ENCODE measurements around the gene DUSP5.

DUSP5 gene

DNA sequence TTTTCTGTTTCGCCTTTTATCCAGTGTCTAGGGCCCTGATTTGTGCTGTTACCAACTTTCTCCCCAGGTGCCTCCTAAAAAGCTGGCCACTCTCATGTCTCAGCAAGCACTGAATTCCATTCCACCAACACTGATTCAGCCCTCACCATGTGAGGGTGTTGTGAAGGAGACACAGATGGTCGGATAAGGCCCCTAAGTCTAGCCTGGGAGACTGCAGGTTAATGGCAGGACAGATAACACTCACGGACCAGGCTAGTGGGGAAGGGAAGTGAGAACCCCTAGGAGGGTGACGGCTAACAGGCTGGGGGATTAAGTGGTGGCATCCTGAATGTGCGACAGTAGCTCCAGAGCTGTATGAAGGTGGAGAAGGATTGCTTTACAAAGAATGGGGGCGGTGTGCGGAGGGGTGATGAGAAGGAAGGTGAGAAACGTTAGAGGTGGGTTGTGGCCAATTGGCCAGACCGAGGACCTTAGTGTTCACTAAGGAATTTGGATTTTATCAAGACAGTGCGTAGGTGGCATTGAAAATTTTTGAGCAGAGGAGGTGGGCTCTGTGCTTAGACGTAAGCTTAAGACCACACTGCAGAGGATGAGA lies 3.8 kb upstream of the DUSP5 start:
- TF ChIP-seq EP300 (IDR thresholded peaks at IDR 0.05; ENCODE audit: borderline replicate concordance) (no peak), CREB1 (IDR thresholded peaks at IDR 0.05; ENCODE audit: low read depth) (no peak), FOXM1 (IDR thresholded peaks at IDR 0.05; ENCODE audit: borderline replicate concordance, low read depth) (no peak), TEAD4 (IDR thresholded peaks at IDR 0.05) (no peak), ZBTB7A (IDR thresholded peaks at IDR 0.05; ENCODE audit: low read depth) (no peak), YY1 (IDR thresholded peaks at IDR 0.05; ENCODE audit: low read depth) (no peak), EGR1 (IDR thresholded peaks at IDR 0.05) (no peak), CEBPB (IDR thresholded peaks at IDR 0.05) (no peak), NFIC (IDR thresholded peaks at IDR 0.05) (no peak), TCF12 (IDR thresholded peaks at IDR 0.05; ENCODE audit: low read depth) (no peak), RAD21 (IDR thresholded peaks at IDR 0.05; ENCODE audit: low read depth) (no peak)
- TF ChIP-seq, protein P1, sequence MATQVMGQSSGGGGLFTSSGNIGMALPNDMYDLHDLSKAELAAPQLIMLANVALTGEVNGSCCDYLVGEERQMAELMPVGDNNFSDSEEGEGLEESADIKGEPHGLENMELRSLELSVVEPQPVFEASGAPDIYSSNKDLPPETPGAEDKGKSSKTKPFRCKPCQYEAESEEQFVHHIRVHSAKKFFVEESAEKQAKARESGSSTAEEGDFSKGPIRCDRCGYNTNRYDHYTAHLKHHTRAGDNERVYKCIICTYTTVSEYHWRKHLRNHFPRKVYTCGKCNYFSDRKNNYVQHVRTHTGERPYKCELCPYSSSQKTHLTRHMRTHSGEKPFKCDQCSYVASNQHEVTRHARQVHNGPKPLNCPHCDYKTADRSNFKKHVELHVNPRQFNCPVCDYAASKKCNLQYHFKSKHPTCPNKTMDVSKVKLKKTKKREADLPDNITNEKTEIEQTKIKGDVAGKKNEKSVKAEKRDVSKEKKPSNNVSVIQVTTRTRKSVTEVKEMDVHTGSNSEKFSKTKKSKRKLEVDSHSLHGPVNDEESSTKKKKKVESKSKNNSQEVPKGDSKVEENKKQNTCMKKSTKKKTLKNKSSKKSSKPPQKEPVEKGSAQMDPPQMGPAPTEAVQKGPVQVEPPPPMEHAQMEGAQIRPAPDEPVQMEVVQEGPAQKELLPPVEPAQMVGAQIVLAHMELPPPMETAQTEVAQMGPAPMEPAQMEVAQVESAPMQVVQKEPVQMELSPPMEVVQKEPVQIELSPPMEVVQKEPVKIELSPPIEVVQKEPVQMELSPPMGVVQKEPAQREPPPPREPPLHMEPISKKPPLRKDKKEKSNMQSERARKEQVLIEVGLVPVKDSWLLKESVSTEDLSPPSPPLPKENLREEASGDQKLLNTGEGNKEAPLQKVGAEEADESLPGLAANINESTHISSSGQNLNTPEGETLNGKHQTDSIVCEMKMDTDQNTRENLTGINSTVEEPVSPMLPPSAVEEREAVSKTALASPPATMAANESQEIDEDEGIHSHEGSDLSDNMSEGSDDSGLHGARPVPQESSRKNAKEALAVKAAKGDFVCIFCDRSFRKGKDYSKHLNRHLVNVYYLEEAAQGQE (IDR thresholded peaks at IDR 0.05; ENCODE audit: low read depth), result no peak
- TF ChIP-seq, protein P2, sequence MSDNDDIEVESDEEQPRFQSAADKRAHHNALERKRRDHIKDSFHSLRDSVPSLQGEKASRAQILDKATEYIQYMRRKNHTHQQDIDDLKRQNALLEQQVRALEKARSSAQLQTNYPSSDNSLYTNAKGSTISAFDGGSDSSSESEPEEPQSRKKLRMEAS (IDR thresholded peaks at IDR 0.05), result no peak

DNA sequence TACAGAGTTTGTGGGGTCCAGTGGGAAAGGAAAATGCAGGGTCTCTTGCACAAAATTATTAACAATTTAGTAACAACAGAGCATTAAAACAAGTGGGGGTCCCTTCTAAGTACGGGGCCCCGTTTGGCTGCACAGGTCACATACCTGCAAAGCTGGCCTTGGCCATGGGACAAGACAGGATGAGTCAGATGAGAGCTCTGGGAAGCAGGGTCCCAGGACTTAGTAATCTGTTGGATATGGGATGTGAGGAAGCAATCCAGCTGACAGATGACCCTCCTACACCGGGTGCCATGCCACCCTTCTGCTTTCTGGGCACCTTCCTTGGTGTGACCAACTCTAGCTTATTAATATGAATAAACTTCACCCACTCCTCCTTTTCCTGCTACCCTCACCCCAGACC lies 3.2 kb upstream of the DUSP5 start:
- TF ChIP-seq TCF12 (IDR thresholded peaks at IDR 0.05; ENCODE audit: low read depth), result no peak
- no peak for TF ChIP-seq CREB1 (IDR thresholded peaks at IDR 0.05; ENCODE audit: low read depth)
- TF ChIP-seq EP300 (IDR thresholded peaks at IDR 0.05; ENCODE audit: borderline replicate concordance), result no peak
- TF ChIP-seq, protein P3, sequence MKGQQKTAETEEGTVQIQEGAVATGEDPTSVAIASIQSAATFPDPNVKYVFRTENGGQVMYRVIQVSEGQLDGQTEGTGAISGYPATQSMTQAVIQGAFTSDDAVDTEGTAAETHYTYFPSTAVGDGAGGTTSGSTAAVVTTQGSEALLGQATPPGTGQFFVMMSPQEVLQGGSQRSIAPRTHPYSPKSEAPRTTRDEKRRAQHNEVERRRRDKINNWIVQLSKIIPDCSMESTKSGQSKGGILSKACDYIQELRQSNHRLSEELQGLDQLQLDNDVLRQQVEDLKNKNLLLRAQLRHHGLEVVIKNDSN (IDR thresholded peaks at IDR 0.05), result no peak
- no peak for TF ChIP-seq RAD21 (IDR thresholded peaks at IDR 0.05; ENCODE audit: low read depth)
- TF ChIP-seq FOXM1 (IDR thresholded peaks at IDR 0.05; ENCODE audit: borderline replicate concordance, low read depth), result no peak
- no peak for TF ChIP-seq TAF1 (IDR thresholded peaks at IDR 0.05; ENCODE audit: low read depth)
- no peak for TF ChIP-seq YY1 (IDR thresholded peaks at IDR 0.05; ENCODE audit: low read depth)
- TF ChIP-seq, protein P1 (IDR thresholded peaks at IDR 0.05; ENCODE audit: low read depth), result no peak
- no peak for TF ChIP-seq ZBTB7A (IDR thresholded peaks at IDR 0.05; ENCODE audit: low read depth)
- TF ChIP-seq TEAD4 (IDR thresholded peaks at IDR 0.05), result no peak
- TF ChIP-seq CEBPB (IDR thresholded peaks at IDR 0.05), result no peak
- TF ChIP-seq NFIC (IDR thresholded peaks at IDR 0.05), result no peak
- TF ChIP-seq EGR1 (IDR thresholded peaks at IDR 0.05), result no peak
- TF ChIP-seq, protein P2 (IDR thresholded peaks at IDR 0.05), result no peak

DNA sequence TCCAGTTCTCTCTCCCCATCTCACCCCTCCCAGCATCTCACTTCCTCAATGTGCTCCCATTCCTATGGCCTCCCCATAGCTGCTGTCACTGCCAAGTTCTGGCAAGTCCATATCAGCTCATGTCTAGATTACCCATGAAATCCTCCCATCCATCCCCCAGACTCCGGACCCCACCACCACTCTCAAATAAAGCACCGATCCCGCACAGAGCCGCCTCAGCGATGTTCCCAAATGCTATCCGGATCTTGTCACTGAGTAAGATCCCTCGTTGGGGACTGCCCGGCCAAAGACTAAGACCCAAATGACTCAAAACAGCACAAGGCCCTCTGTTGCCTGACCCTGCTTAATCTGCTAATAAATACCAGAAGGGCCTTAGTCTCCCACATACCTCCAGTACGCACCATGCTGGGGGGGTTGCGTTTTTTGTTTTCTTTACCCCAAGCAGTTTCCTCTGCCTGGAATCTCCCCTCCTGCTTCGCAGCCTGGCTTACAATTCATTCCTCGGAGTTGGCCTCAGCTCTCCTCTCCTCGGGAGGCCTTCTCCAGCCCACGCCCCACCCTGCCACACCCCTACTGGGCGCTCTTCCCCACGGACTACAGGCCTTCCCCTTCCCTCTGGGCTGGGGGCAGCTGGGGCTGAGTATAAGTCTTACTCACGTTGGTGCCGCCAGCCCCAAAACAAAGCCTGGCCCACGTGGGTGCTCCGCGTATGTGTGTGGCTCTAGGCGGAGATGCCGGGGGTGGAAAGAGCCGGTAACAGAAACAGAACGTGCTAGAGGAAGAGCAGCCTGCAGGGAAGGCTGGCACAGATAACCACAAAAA lies 1.8 kb upstream of the DUSP5 start:
- TF ChIP-seq, protein P3 (IDR thresholded peaks at IDR 0.05), result 0 out of 2 replicates have a peak, but pooled peaks have one; percentile 28
- no peak for TF ChIP-seq EGR1 (IDR thresholded peaks at IDR 0.05)

DNA sequence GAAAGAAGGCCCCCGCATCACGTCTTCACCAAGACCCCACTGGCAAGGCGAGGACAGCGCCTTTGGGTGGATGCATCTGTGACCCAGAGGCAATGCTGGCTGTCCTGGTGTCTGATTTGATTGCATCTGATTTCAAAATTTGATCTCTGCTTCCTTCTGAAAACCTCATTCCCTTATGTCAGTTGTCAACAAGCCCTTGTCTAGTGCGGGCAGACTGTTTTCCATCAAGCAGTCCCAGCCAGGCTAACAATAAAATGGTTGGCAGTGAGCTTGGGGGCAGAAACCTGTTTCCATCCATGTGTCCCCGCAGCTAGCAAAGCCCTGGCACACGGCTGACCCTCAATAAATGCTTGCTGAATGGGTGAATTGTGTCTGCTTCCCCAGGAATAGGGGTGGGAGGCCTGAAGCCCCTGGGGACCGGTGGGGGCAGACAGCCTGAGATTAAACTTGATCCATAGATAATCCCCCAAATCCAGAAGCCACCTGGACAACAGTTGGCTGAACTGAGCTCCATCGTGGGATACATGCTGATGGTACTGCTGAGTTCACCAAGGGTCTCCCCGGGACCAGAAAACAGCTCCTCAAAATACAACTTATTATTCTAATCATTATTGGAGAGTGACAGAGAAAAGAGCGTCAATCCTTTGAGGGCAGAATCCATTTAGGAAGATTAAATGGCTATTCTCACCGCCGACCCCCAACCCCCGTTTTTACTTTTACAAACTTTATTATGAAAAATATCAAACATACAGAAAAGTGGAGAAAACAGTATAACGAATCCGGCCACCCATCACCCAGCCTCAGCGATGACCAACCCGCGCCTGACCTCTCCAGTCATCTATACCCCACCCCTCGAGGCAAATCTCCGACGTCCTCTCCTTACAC lies 912 bp upstream of the DUSP5 start:
- no peak; the same call in 1 of the 2 replicates for TF ChIP-seq ZBTB7A (IDR thresholded peaks at IDR 0.05; ENCODE audit: low read depth)
- TF ChIP-seq NFIC (IDR thresholded peaks at IDR 0.05), result no peak
- TF ChIP-seq CEBPB (IDR thresholded peaks at IDR 0.05), result no peak
- TF ChIP-seq RAD21 (IDR thresholded peaks at IDR 0.05; ENCODE audit: low read depth), result no peak
- TF ChIP-seq EP300 (IDR thresholded peaks at IDR 0.05; ENCODE audit: borderline replicate concordance), result no peak
- no peak for TF ChIP-seq TAF1 (IDR thresholded peaks at IDR 0.05; ENCODE audit: low read depth)

Data from Ishikawa (cell line).